Calu3 (cell line): Measurements from ENCODE around the gene HSD17B13. TPM values are rescaled to one million over a fixed set of nuclear protein-coding genes. Genes with fewer than 3 reads are reported as not detected.

Experiments
- BruUV-seq: library from RNA; stranded (reverse); fragments of 400-500 nt; replicated peaks from 2 replicates; lab custom pipeline; 2021; lab: Mats Ljungman, UMichigan
- CTCF ChIA-PET: fragments of 300-600 bp; sonication (Branson Sonifier 250); formaldehyde crosslinking; loops from one replicate; lab custom pipeline; 2022; ENCODE audit warnings: antibody characterized with exemption; lab: Charles Lee
- DNase-seq: peaks from one replicate; pipeline ENCODE4 v3.0.0; 2022
- H3K27ac Mint-ChIP-seq: one replicate; pipeline ENCODE4 v1.8.0; 2022; ENCODE audit warnings: mixed read lengths; ENCODE audit not compliant: unreplicated experiment
- H3K27me3 Mint-ChIP-seq: one replicate; pipeline ENCODE4 v1.8.0; 2022; ENCODE audit warnings: mixed read lengths; ENCODE audit not compliant: unreplicated experiment
- H3K36me3 Mint-ChIP-seq: one replicate; pipeline ENCODE4 v1.8.0; 2022; ENCODE audit warnings: mild to moderate bottlenecking, moderate library complexity, mixed read lengths; ENCODE audit not compliant: insufficient read depth, unreplicated experiment
- H3K4me1 Mint-ChIP-seq: one replicate; pipeline ENCODE4 v1.8.0; 2022; ENCODE audit warnings: mild to moderate bottlenecking, low read depth, mixed read lengths; ENCODE audit not compliant: unreplicated experiment
- H3K4me3 Mint-ChIP-seq: one replicate; pipeline ENCODE4 v1.8.0; 2022; ENCODE audit warnings: mild to moderate bottlenecking, low read depth, moderate library complexity, mixed read lengths; ENCODE audit not compliant: unreplicated experiment
- H3K9me3 Mint-ChIP-seq: one replicate; pipeline ENCODE4 v1.8.0; 2022; ENCODE audit warnings: low read depth, mixed read lengths; ENCODE audit not compliant: unreplicated experiment
- intact Hi-C: fragments of 100-400 bp; cut with micrococcal nuclease; formaldehyde crosslinking; loops from one replicate; pipeline ENCODE4 v1.10.0; 2022; ENCODE audit not compliant: unreplicated experiment
- total RNA-seq: library from RNA; stranded (reverse); gene quantifications from 2 replicates; pipeline ENCODE4 v1.2.3, GENCODE V29; 2022
- TF ChIP-seq, protein P1 (sequence below): fragments of 200-600 bp; IDR thresholded peaks from one replicate; pipeline ENCODE4 v1.8.0; 2022; ENCODE audit warnings: antibody characterized with exemption; ENCODE audit not compliant: unreplicated experiment

HSD17B13 gene
- total RNA-seq, 1 experiment from 2014 or later: not detected

- CTCF ChIA-PET: no interaction called here
- Mint-ChIP-seq H3K4me3 (no peak overlapping the region), H3K36me3 (no peaks in the 10 kb centered on the region), H3K4me1 (no peaks in the 10 kb centered on the region), H3K27ac (no peak overlapping the region), H3K9me3 (no peaks in the 10 kb centered on the region), H3K27me3 (no peaks in the 10 kb centered on the region)
- intact Hi-C loops: no loop called here
- TF ChIP-seq, protein P1, sequence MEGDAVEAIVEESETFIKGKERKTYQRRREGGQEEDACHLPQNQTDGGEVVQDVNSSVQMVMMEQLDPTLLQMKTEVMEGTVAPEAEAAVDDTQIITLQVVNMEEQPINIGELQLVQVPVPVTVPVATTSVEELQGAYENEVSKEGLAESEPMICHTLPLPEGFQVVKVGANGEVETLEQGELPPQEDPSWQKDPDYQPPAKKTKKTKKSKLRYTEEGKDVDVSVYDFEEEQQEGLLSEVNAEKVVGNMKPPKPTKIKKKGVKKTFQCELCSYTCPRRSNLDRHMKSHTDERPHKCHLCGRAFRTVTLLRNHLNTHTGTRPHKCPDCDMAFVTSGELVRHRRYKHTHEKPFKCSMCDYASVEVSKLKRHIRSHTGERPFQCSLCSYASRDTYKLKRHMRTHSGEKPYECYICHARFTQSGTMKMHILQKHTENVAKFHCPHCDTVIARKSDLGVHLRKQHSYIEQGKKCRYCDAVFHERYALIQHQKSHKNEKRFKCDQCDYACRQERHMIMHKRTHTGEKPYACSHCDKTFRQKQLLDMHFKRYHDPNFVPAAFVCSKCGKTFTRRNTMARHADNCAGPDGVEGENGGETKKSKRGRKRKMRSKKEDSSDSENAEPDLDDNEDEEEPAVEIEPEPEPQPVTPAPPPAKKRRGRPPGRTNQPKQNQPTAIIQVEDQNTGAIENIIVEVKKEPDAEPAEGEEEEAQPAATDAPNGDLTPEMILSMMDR: no peak
- no peak for DNase-seq
- no TSS peak for BruUV-seq
Measured at GRCh38 chr4:87309625-87310024, 13.1 kb downstream of the HSD17B13 start.

DNA sequence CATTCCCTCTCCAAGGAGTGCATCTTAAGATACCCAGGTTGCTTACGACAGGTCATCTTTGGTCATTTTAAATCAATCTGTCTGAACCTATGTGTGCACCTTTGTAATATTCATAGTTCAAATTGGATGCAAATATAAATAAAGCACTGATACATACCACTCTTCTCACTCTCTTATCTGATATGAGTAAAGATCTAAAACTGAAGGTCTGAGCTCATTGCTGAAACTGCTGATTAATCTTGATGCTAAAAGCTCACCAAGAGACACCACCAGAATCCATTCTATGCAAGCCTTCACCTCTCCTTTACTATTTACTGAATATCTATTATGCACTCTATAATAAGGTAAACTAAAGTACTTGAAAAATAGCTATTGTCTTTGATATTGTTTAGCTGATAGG, 16.6 kb downstream of the HSD17B13 start:
- TF ChIP-seq, protein P1: no peak
- intact Hi-C loops: no loop called here
- no peak overlapping the region for H3K4me3 Mint-ChIP-seq
- no TSS peak for BruUV-seq
- no peaks in the 10 kb centered on the region for H3K27me3 Mint-ChIP-seq
- H3K36me3 Mint-ChIP-seq: no peaks in the 10 kb centered on the region
- CTCF ChIA-PET: no interaction called here
- no peaks in the 10 kb centered on the region for H3K4me1 Mint-ChIP-seq
- no peaks in the 10 kb centered on the region for H3K9me3 Mint-ChIP-seq
- H3K27ac Mint-ChIP-seq: no peak overlapping the region
- no peak for DNase-seq

GRCh38 chr4:87305562-87305961, 17.1 kb downstream of the HSD17B13 start:
- BruUV-seq: no TSS peak
- Mint-ChIP-seq H3K9me3 (no peaks in the 10 kb centered on the region), H3K36me3 (no peaks in the 10 kb centered on the region), H3K27ac (no peak overlapping the region), H3K27me3 (no peaks in the 10 kb centered on the region), H3K4me1 (no peaks in the 10 kb centered on the region), H3K4me3 (no peak overlapping the region)
- CTCF ChIA-PET: no interaction called here
- no peak for DNase-seq
- TF ChIP-seq, protein P1: no peak
- intact Hi-C loops: no loop called here

DNA sequence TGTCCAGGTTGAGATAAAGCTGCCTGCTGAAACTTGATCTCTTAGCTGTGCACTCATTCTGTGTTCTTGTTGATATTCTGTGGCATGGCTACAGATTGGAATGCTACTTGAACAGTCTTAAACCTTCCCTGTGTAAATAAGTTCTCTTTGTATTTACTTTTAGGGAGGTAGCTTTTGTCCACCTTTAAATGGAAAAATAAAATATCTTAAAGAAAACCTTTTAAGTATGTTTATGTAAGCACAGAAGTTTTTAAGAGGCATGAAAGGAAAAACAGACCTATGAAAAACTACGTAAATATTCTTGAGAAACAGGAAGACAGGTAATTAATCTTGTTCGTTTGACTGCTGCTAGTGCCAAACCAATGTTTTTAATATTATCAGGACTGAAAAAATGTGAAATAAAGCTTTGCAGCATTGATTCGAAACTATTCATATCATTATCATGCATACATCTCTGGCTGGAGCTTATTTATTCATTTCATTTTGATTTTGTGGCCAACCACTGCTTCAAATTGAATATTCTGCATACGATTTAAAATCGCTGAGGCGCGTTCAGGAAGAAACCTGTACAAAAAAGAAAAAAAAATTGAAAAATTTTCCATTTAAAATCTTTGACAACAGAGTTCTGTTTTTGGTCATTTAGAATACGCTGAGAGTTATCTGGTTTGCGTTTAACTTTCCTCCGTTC, 17.8 kb downstream of the HSD17B13 start:
- H3K27ac Mint-ChIP-seq: no peak overlapping the region
- TF ChIP-seq, protein P1: no peak
- CTCF ChIA-PET: no interaction called here
- H3K4me3 Mint-ChIP-seq: no peak overlapping the region
- DNase-seq: peak; percentile 3
- no peaks in the 10 kb centered on the region for H3K9me3 Mint-ChIP-seq
- no peaks in the 10 kb centered on the region for H3K36me3 Mint-ChIP-seq
- H3K4me1 Mint-ChIP-seq: no peaks in the 10 kb centered on the region
- intact Hi-C loops: no loop called here
- H3K27me3 Mint-ChIP-seq: no peaks in the 10 kb centered on the region
- no TSS peak for BruUV-seq
